ENCODE measurements around the gene SSBP4.

DNA sequence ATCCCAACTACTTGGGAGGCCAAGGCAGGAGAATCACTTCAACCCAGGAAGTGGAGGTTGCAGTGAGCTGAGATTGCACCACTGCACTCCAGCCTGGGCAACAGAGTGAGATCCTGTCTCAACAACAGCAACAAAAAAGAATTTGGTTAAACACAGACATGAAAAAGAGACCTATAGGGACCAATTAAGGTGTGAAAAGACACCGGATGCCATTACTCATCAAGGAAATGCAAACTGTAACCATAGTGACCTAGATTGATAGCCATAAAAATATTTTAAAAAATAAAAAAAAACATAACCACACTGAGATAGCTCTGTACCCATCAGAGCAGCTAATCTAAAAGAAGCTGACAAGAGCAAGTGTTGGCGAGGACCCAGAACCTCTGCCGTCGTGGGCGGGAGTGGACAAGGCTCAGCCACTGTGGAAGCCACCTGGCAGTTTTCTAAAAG, 55.8 kb downstream of the SSBP4 start:
- TF ChIP-seq, protein P1, sequence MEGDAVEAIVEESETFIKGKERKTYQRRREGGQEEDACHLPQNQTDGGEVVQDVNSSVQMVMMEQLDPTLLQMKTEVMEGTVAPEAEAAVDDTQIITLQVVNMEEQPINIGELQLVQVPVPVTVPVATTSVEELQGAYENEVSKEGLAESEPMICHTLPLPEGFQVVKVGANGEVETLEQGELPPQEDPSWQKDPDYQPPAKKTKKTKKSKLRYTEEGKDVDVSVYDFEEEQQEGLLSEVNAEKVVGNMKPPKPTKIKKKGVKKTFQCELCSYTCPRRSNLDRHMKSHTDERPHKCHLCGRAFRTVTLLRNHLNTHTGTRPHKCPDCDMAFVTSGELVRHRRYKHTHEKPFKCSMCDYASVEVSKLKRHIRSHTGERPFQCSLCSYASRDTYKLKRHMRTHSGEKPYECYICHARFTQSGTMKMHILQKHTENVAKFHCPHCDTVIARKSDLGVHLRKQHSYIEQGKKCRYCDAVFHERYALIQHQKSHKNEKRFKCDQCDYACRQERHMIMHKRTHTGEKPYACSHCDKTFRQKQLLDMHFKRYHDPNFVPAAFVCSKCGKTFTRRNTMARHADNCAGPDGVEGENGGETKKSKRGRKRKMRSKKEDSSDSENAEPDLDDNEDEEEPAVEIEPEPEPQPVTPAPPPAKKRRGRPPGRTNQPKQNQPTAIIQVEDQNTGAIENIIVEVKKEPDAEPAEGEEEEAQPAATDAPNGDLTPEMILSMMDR (IDR thresholded peaks at IDR 0.05; ENCODE audit: poor library complexity), result no peak
- no peak for TF ChIP-seq EZH2phosphoT487 (IDR thresholded peaks at IDR 0.05; ENCODE audit: low read depth, severe bottlenecking, unreplicated experiment)
- TF ChIP-seq EZH2 (IDR thresholded peaks at IDR 0.05; ENCODE audit: borderline replicate concordance), result no peak

Measured in hepatocyte (in vitro differentiated cells).